HUDEP-2 (cell line): Measurements from ENCODE around the gene TRIM65.

Experiments used
- DNase-seq, 76 experiments: peaks; one replicate each; lab custom pipeline; 2025; ENCODE audit not compliant: unreplicated experiment in 76 of 76; lab: John Stamatoyannopoulos, UW

TRIM65 gene

DNA sequence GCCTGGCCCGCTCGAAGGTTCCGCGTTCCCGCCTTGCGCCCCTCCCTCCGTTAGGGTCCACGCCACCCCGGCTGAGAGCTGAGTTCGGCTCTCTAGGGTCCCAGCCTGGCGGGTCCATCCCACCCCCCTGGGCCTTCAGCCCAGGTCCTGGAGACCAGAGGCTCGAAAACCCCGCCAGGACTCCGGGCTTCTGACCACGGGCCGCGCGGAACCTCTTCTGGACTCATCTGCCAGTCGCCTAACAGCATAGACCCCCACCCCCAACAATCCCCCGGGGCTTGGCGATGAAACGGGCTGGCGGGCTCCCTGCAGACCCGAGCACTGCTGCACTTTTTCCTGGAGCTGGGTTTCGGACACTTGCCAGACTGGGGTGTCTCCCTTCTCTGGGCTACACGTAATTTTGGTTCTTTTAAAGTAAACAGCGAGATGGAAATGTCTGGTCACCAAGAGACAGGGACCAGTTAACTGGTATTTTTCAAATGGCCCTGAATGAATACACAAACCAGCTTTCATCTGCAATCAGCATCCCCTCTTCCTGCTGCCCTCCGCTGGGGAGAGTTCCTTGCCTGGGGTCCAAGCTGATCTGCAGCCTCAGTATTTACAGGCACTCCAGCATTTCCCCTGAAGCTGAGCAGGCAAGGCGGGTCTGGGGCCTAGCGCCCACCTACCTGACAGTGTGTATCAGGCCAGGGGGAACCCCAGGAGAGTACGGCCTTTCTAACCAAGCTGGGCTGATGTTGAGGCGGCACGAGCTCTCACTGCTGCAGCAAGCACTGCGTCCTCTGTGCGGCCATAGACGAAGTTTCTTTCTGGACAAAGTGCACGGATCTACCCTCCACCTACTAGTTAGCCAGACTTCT is 639 bp upstream of the TRIM65 start:
- DNase-seq = no peak

DNA sequence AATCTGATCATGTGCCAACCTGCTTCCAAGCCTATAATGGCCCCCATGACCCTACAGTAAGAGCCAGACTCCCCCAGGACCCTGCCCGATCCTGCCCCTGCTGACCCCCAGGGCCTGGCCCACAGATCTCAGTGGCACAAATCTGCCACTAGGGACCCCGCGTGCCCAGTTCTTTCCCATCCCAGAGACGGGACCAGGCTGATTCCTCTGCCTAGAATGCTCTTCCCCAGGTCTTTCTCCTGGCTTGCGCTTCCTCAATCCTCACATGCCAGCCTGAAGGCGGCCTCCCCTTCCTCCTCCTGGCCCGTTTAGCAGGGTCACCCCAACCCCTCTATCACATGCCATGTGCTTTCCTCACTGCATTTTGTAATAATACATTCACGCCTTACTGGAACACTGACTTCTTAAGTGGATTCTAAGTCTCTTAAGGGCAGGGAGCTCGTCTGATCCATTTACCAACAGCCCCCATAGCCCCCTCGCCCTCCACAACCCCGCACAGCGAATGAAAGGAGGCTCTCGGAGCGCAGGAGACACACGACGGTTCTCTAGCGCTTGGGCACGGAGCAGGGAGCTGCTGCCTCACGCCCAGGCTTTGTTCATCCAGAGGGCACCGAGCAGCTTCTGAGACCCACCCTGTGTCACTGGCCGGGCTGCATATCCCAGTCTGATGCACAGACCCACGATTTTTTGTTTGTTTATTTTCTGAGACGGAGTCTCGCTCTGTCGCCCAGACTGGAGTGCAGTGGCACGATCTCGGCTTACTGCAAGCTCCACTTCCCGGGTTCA is 1.2 kb downstream of the TRIM65 start:
- peak in 5 of 76 experiments; percentile 16 to 25 (median 19) for DNase-seq

DNA sequence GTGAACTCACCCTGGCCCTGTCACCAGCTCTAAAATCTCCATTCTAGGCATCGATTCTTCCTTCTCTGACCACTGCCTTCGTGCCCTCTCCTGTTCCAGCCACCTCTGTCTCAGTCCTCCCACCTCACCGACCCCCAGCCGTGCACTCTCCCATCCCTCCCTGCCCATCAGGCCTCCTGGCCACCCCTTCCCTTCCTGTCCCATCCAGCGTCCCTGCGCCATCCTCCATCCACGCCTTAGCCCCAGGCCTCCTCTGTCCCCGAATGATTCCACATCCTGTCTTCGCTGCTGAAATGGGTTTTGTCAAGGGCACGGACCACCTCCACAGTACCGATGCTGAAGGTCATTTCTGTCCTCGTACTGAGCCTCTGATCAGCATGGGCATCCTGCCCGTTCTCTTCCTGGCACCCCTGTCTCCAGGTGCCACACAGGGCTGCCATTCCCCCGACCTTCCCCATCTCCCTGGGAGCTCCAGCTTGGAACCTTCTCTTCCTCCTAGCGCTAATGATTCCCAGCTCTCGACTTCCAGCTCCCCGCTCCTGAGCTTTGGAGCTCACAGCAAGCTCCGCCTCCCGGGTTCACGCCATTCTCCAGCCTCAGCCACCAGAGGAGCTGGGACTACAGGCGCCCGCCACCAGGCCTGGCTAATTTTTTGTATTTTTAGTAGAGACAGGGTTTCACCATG is 2.6 kb downstream of the TRIM65 start:
- no peak for DNase-seq

DNA sequence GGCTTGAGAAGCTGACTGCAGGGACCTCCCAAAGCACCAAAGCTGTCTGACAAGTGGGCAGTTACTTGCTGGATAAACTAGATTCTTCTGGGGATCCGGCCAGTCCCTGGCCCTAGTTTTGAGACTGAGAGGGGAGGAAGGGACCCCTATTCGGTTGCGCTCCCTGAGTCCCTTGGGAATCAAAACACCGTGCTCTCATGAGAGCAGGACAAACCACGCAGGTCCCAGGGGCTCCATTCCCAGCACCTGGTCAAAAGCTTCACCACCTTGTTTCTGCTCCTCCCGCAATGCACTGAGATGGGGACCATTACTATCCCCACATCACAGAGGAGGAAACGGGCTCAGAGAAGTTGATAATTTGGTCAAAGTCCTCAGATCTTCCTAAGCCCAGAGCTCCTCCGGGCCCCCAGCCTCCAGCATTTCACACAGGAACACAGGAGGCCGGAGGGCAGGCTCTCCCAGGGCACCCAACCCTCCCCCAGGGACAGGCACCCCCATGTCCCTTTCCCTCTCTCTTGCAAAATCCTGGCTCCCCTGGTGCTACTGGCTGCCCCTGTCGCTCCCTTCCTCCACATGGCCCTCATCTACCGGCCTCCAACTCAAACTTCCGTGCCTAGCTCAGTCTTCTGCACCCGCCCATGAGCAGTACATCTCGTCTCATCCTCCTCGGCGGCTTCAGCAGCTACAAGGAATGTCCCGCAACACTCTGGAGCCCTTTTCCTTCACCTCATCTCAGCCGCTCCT is 3.3 kb downstream of the TRIM65 start:
- no peak for DNase-seq

DNA sequence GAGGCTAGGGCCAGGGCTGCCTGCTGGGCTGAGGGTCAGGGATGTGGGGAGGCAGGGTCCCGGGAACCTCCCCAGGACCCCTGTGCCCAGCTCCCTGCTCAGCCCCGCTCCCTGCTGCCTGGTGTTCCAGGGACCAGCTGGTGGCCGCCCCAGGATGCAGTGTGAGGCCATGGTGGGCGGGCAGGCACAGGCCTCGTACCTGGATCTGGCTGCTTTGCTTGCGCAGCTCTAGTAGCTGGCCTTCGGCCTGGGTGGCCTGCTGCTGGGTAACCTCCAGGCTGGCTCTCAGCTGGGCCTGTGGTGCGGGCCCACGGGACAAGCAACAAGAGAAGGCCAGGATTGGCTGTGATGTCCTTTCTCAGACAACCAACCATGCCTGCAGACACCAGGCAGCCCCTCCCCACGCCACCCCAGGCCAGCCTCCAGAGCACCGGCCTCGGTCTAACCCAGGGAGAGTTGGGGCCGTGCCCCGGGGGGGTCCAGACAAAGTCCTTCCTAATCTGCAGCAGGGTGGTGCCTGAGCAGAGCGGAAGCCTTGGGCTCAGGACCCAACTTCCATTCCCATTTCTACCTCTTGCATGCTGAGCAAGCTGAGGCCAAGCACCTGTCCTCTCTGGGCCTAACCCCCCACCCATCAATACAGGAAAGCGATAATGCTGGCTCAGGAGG is 4.1 kb downstream of the TRIM65 start:
- no peak for DNase-seq

DNA sequence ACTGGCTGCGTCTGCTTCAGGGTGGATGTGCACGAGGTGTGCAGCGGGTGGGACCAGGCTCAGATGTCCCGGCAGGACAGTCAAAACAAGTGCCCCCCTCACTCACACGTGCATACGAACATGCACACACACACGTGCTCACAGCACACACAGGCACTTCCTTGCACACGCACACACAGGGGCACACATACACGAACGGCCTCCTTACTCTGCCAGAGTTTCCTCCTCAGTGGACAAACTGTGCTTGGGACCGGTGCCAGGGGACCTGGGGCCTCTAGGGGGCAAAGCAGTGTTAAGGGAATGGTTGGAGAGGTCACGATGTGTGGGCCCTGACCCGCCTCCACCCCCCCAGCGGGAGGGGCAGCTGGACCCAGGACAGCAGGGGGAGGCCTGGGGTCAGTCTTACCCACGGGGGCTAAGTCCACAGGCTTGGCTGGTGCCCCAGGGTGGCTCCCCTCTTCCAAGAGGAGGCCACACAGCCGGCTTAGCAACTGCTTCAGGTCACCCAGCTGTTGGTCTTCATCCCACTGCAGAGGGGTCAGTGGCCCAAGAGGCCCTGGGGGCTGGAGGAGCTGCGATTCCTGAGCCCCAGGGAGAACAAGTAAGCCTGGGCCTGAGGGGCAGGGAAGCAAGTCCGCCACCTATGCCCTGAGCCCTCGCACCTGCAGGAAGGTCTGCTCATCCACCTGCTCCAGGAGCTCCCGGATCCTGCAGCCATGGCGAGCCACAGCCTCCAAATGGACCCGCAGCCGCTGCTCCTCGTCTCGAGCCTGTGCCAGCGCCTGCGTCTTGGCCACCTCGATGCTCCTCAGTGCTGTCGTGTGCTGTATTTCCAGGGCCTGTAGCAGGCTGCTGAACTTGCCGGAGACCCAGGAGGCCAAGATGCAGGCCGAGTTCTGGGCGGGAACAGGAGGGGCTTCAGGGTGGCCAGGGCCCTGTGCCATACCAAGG is 4.9 kb downstream of the TRIM65 start:
- no peak for DNase-seq

DNA sequence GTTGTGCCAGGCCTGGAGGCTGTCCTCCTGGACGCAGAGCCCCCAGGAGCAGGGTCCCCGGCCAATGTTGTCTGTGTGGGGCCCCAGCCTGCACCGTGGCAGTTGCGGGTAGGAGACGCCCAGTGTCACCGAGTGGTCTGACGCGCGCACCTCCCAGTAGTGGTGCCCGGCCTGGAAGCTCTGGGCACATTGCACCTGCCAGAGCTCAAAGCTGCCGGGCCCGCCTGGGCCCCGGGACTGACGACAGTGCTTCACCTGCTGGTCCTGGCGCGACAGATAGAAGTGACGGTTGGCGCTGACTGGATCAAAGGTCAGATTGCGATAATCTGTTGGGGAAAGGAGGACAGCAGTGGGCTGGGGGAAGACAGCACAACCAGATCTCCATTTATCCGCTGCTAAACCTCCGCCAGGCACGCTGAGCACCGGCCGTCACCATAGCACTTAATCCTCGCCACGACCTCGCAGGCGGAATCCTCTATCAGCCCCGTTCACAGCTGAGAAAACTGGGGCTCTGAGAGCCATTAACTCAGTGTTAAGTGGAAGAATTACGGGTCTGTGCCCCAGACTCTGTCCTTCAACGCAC is 5.6 kb downstream of the TRIM65 start:
- DNase-seq = no peak

GRCh38 chr17:75889454-75889853 is 7.3 kb downstream of the TRIM65 start:
- DNase-seq = no peak

- no peak for DNase-seq
Observed at GRCh38 chr17:75888484-75888883, 8.3 kb downstream of the TRIM65 start.

DNA sequence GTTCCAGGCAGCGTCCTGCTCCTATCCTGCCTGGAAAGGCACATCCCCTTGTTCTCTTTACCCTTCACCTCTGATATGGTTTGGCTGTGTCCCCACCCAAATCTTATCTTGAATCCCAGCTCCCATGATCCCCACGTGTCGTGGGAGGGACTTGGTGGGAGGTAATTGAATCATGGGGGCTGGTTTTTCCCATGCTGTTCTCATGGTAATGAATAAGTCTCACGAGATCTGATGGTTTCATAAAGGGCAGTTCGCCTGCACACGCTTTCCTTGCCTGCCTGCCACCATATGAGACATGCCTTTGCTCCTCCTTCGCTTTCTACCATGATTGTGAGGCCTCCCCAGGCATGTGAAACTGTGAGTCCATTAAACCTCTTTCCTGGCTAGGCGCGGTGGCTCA is 10.9 kb downstream of the TRIM65 start:
- DNase-seq = peak in 8 of 76 experiments; percentile 15 to 37 (median 26)

DNA sequence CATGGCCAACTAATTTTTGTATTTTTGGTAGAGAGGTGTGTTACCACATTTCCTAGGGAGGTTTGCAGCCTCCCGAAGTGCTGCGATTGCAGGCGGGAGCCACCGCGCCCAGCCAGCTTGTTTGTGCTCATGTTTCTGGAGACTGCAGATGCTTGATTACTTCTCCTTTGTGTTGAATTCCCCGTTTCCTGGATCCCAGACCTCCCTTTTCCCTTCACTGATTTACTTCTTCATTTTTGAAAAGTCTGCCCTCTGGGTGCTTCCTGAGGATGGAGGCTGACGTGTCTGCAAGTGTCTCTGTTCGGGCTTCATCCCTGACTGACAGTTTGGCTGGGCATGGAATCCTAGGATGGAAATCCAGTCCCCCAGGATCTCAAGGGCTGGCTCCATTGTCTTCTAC is 11.3 kb downstream of the TRIM65 start:
- DNase-seq = no peak

DNA sequence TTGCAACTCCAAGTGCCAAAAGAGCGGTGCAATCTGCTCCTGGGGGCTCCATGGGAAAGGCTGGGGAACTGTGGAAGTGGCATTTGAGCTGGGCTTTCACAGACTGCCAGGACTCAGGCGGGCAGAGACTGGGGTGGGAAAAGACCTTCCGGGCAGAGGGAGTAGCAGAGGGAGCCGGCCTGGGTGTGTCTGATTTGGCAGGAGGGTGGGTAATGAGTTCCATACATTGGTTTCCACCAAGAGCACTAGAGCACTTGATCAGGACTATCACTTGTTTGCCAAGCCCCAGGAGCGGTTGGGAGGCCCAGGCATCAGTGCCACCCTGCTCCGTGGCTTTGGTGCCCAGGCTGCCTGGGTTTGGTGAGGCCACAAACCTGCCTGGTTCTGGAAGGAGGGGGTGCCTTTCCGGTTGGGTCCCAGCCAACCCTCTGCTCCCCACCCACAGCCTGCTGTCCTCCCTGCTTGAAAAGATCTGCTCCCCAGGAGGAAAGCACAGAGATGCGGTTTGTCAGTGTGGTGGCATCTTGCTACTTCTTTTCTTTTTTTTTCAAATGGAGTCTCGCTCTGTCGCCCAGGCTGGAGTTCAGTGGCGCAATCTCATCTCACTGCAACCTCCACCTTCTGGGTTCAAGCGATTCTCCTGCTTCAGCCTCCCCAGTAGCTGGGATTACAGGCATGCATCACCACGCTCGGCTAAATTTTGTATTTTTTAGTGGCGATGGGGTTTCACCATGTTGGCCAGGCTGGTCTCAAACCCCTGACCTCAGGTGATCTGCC is 14.9 kb downstream of the TRIM65 start:
- peak in 3 of 76 experiments; percentile 8 to 29 (median 26) for DNase-seq

GRCh38 chr17:75880266-75880665 is 16.5 kb downstream of the TRIM65 start:
- peak in 6 of 76 experiments; percentile 13 to 32 (median 24) for DNase-seq

GRCh38 chr17:75878174-75878998 is 18.4 kb downstream of the TRIM65 start, which contains the start of gene TRIM47:
TRIM47 (minus strand) TSS chr17:75878581; CDS start chr17:75878548, 33 bp downstream.
- peak in 9 of 76 experiments; percentile 22 to 46 (median 33) for DNase-seq

- peak in 51 of 76 experiments; percentile 9 to 72 (median 47) for DNase-seq
Observed at GRCh38 chr17:75877752-75878173, 19.0 kb downstream of the TRIM65 start.

DNA sequence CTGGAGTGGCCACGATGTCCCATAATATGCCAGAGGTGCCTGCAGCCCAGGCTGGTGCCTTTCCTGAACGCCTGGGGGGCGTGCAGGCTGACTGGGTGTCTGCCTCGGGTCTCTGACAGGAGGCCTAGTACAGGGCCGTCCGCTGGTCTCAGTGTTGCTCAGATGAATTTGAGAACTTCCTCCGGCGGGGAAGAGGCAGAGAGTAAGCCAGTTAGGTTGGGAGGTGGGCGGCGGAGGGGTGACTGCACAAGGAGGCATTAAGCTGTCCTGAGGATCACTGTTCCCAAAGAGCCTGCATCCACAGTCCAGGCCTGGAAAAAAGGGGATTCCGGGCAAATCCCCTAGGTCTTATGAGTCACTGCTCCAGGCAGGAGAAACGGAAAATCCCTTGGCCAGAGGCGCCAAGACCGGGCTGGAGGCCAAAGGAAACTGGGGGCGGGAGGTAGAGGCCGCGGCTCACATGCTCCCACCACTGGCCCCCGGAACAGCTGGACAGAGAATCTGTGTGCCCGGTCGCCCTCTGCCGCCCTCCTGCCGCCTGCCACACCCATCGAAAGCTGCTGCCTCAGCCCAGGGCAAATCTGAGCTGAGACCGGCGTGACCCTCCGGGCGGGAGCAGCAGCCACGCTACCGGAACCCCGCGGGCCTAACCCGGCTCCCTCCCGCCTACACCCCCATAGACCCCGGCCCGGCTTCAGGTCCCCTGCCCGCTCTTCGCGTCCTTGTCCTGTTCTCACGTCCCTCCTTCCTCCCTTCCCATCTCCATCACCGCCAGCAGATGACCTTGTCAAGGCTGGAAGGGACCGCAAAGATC is 19.6 kb downstream of the TRIM65 start:
- peak in 1 of 76 experiments; percentile 35 for DNase-seq
